ENCODE data around the gene NYNRIN.

DNA sequence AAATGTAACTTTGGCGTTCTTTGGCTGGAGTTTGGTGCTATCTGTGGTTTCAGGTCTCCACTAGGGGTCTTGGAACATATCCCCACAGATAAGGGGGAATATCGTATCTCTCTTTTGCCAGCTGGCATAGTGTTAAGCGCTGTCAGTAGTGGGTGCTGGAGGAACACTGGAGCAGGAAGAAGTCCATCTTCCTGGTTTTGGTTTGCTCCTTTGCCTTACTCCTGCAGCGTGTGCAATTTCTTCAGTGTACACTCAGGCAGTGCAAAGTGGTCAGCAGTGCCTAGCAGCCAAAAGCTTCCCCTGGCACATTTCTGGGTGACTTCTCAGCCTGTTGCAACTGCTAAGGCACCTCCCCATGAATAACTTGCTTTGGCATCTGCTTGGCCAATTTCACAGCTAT lies 47.3 kb upstream of the NYNRIN start:
- TF ChIP-seq, protein P1, sequence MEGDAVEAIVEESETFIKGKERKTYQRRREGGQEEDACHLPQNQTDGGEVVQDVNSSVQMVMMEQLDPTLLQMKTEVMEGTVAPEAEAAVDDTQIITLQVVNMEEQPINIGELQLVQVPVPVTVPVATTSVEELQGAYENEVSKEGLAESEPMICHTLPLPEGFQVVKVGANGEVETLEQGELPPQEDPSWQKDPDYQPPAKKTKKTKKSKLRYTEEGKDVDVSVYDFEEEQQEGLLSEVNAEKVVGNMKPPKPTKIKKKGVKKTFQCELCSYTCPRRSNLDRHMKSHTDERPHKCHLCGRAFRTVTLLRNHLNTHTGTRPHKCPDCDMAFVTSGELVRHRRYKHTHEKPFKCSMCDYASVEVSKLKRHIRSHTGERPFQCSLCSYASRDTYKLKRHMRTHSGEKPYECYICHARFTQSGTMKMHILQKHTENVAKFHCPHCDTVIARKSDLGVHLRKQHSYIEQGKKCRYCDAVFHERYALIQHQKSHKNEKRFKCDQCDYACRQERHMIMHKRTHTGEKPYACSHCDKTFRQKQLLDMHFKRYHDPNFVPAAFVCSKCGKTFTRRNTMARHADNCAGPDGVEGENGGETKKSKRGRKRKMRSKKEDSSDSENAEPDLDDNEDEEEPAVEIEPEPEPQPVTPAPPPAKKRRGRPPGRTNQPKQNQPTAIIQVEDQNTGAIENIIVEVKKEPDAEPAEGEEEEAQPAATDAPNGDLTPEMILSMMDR (IDR thresholded peaks at IDR 0.05) = no peak
- TF ChIP-seq EZH2 (IDR thresholded peaks at IDR 0.05) = no peak
- no peak for TF ChIP-seq EZH2phosphoT487 (IDR thresholded peaks at IDR 0.05)
